ENCODE data around the gene CLDND2. TPM values are rescaled to one million over a fixed set of nuclear protein-coding genes. Genes with fewer than 3 reads are reported as not detected.

Gene CLDND2
- total RNA-seq, 1 experiment from 2014 or later = 1.8 TPM

DNA sequence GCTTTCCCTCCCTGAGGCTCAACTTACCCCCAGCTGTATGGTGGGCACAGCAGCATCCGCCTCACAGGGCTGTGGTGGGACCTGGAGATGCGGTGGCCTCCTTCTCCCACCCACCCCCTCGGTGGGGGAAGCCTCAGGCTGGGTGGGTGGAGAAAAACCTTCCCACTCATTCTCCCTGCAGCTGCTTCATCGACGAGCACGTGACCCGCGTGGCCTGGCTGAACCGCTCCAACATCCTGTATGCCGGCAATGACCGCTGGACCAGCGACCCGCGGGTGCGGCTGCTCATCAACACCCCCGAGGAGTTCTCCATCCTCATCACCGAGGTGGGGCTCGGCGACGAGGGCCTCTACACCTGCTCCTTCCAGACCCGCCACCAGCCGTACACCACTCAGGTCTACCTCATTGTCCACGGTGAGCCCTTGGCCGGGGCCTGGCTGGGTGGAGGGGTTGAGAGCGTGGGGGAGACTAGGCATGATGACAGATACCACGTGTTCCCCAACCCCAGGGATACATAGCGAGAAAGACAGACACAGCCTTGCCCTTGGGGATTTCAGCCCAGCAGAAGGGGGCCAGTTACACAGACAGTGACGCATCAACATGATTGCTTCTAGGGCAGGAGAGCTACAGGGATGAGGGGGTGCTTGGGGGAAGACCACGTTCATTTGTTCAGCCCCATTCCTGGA lies 45.2 kb downstream of the CLDND2 start:
- no TSS peak for BruUV-seq (replicated peaks)
- H3K27ac ChIP-seq (ENCODE audit: low read depth, low read length) = no peak overlapping the region
- no peaks in the 10 kb centered on the region for H3K79me2 ChIP-seq (ENCODE audit: insufficient read depth, low read length)
- H3K36me3 ChIP-seq (ENCODE audit: control insufficient read depth in 1 of 2, insufficient read depth in 2 of 2, low read length in 2 of 2) = no peaks in the 10 kb centered on the region
- no peak overlapping the region for H3K4me3 ChIP-seq (replicated peaks in 1 of 2; ENCODE audit: low read depth in 1 of 2, low read length in 2 of 2)
- ChIA-PET CTCF (interaction anchor here (1.5 kb wide), 1 partner anchor 16 kb away, joined by 10 read pairs; no protein-coding TSS in a partner anchor), POLR2A (no interaction called here), RAD21 (ENCODE audit: low non-redundant PET in 1 of 2, low total read pairs in 2 of 2, uncharacterized antibody in 2 of 2, unreplicated experiment in 2 of 2) (no interaction called here)
- DNase-seq (ENCODE audit: low read depth, low spot score) (no peak), ATAC-seq (no peak)
- peaks cover 8% of the 10 kb centered on the region; the same call in 1 of the 2 replicates for H3K27me3 ChIP-seq (ENCODE audit: insufficient read depth, low read length)
- no peak overlapping the region for H3K9ac ChIP-seq (ENCODE audit: low read length)
- H3K4me1 ChIP-seq (ENCODE audit: control insufficient read depth in 1 of 2, insufficient read depth in 2 of 2, low read length in 2 of 2) = peaks cover 2 to 10% of the 10 kb centered on the region in 2 experiments; a peak in 2 of 4 replicates
- H2AFZ ChIP-seq (ENCODE audit: low read depth, low read length, poor library complexity, severe bottlenecking) = no peak overlapping the region
- H4K20me1 ChIP-seq (ENCODE audit: insufficient read depth) = no peaks in the 10 kb centered on the region
- H3K4me2 ChIP-seq (ENCODE audit: low read length) = no peak overlapping the region
- TF ChIP-seq EGR1 (IDR thresholded peaks at IDR 0.05; ENCODE audit: low read depth) (no peak), EZH2phosphoT487 (IDR thresholded peaks at IDR 0.05; ENCODE audit: borderline replicate concordance) (no peak), CBX3 (IDR thresholded peaks at IDR 0.05; ENCODE audit: low read depth) (no peak), JUND (IDR thresholded peaks at IDR 0.05) (no peak), SP1 (IDR thresholded peaks at IDR 0.05; ENCODE audit: low read depth) (no peak), FOSL1 (IDR thresholded peaks at IDR 0.05; ENCODE audit: low read depth) (no peak)
- TF ChIP-seq, protein P1, sequence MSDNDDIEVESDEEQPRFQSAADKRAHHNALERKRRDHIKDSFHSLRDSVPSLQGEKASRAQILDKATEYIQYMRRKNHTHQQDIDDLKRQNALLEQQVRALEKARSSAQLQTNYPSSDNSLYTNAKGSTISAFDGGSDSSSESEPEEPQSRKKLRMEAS (IDR thresholded peaks at IDR 0.05) = no peak
- no peaks in the 10 kb centered on the region for H3K9me3 ChIP-seq (ENCODE audit: control insufficient read depth in 1 of 2, insufficient read depth in 1 of 2, low read depth in 1 of 2, low read length in 2 of 2)
- intact Hi-C loops (cut with micrococcal nuclease) = no loop called here
- H3K9me2 ChIP-seq (ENCODE audit: insufficient read depth) = no peaks in the 10 kb centered on the region

DNA sequence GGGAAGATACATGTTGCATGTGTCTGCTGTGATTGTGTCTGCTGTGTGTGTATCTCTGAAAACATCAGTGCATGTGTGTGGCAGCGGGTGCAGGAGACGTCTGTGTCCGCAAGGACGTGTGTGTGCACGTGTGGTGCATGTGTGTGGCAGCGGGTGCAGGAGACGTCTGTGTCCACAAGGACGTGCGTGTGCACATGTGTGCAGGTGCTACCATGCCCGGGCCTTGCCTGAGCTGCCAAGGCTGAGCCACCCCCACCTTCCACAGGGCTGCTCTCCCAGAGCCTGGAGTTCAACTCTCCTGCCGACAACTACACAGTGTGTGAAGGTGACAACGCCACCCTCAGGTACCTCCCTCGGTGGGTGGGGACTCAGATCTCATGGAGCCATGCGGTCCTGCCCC lies 47.0 kb downstream of the CLDND2 start:
- RAD21 ChIA-PET (ENCODE audit: low non-redundant PET in 1 of 2, low total read pairs in 2 of 2, uncharacterized antibody in 2 of 2, unreplicated experiment in 2 of 2) = no interaction called here
- intact Hi-C loops (cut with micrococcal nuclease) = no loop called here
- ATAC-seq (peak; percentile 45), DNase-seq (ENCODE audit: low read depth, low spot score) (no peak)
- Histone ChIP-seq H3K27me3 (ENCODE audit: insufficient read depth, low read length) (peaks cover 8% of the 10 kb centered on the region; the same call in 1 of the 2 replicates), H3K4me2 (ENCODE audit: low read length) (no peak overlapping the region), H3K9ac (ENCODE audit: low read length) (no peak overlapping the region), H3K9me3 (ENCODE audit: control insufficient read depth in 1 of 2, insufficient read depth in 1 of 2, low read depth in 1 of 2, low read length in 2 of 2) (no peaks in the 10 kb centered on the region), H4K20me1 (ENCODE audit: insufficient read depth) (no peaks in the 10 kb centered on the region), H3K27ac (ENCODE audit: low read depth, low read length) (no peak overlapping the region), H3K79me2 (ENCODE audit: insufficient read depth, low read length) (no peaks in the 10 kb centered on the region), H3K4me3 (replicated peaks in 1 of 2; ENCODE audit: low read depth in 1 of 2, low read length in 2 of 2) (no peak overlapping the region), H2AFZ (ENCODE audit: low read depth, low read length, poor library complexity, severe bottlenecking) (no peak overlapping the region), H3K4me1 (ENCODE audit: control insufficient read depth in 1 of 2, insufficient read depth in 2 of 2, low read length in 2 of 2) (no peaks in the 10 kb centered on the region), H3K9me2 (ENCODE audit: insufficient read depth) (no peaks in the 10 kb centered on the region), H3K36me3 (ENCODE audit: control insufficient read depth in 1 of 2, insufficient read depth in 2 of 2, low read length in 2 of 2) (no peaks in the 10 kb centered on the region)
- no TSS peak for BruUV-seq (replicated peaks)
- CTCF ChIA-PET = no interaction called here
- TF ChIP-seq, protein P2, sequence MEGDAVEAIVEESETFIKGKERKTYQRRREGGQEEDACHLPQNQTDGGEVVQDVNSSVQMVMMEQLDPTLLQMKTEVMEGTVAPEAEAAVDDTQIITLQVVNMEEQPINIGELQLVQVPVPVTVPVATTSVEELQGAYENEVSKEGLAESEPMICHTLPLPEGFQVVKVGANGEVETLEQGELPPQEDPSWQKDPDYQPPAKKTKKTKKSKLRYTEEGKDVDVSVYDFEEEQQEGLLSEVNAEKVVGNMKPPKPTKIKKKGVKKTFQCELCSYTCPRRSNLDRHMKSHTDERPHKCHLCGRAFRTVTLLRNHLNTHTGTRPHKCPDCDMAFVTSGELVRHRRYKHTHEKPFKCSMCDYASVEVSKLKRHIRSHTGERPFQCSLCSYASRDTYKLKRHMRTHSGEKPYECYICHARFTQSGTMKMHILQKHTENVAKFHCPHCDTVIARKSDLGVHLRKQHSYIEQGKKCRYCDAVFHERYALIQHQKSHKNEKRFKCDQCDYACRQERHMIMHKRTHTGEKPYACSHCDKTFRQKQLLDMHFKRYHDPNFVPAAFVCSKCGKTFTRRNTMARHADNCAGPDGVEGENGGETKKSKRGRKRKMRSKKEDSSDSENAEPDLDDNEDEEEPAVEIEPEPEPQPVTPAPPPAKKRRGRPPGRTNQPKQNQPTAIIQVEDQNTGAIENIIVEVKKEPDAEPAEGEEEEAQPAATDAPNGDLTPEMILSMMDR (IDR thresholded peaks at IDR 0.05 in 2 of 3, conservative IDR thresholded peaks at IDR 0.05 in 1 of 3; ENCODE audit: borderline replicate concordance in 1 of 3, insufficient read depth in 1 of 3, low read depth in 2 of 3, low read length in 2 of 3) = no peak
- no peak for TF ChIP-seq CBX3 (IDR thresholded peaks at IDR 0.05; ENCODE audit: low read depth)
- TF ChIP-seq ATF3 (IDR thresholded peaks at IDR 0.05) = no peak
- no peak for TF ChIP-seq TCF7L2 (IDR thresholded peaks at IDR 0.05; ENCODE audit: borderline replicate concordance, extremely low read depth, insufficient read depth, insufficient read length)
- TF ChIP-seq ZFX (IDR thresholded peaks at IDR 0.05) = no peak
- POLR2A ChIA-PET = no interaction called here
